Vagina (tissue), 2 donors: ENCODE data around the gene SLC28A1. TPM values are rescaled to one million over a fixed set of nuclear protein-coding genes. Genes with fewer than 3 reads are reported as not detected.

ENCODE experiments used
- DNase-seq, 2 donors: peaks; one replicate each; pipeline ENCODE4 v3.0.0-alpha.2; 2017; ENCODE audit errors: extremely low spot score in 2 of 2
- H3K27ac ChIP-seq: fragments of 200-600 bp; sonication (generic); one replicate; pipeline ENCODE4 v1.5.1; 2019
- H3K27me3 ChIP-seq: fragments of 200-600 bp; sonication (generic); one replicate; pipeline ENCODE4 v1.5.1; 2019
- H3K36me3 ChIP-seq, 2 donors: fragments of 200-600 bp; sonication (generic); one replicate each; pipeline ENCODE4 v1.5.1; 2017 to 2019
- H3K4me1 ChIP-seq: fragments of 200-600 bp; sonication (generic); one replicate; pipeline ENCODE4 v1.5.1; 2019
- H3K4me3 ChIP-seq, 2 donors: fragments of 200-600 bp; sonication (generic); 1 replicate in 1 of 2; 2 replicates in 1 of 2; pipeline ENCODE4 v1.5.1; 2016 to 2019
- H3K9me3 ChIP-seq: fragments of 200-600 bp; sonication (generic); one replicate; pipeline ENCODE4 v1.5.1; 2019
- POLR2A ChIP-seq, 2 donors: fragments of 450-650 bp; IDR thresholded peaks; one replicate each; pipeline ENCODE4 v1.6.1; 2017; ENCODE audit warnings: antibody characterized with exemption in 2 of 2, mild to moderate bottlenecking in 2 of 2, moderate library complexity in 2 of 2
- POLR2AphosphoS5 ChIP-seq, 2 donors: sonication (generic); formaldehyde crosslinking; IDR thresholded peaks; one replicate each; pipeline ENCODE4 v1.9.0; 2017; ENCODE audit warnings: antibody characterized with exemption in 2 of 2, mild to moderate bottlenecking in 2 of 2, low read depth in 1 of 2; ENCODE audit not compliant: insufficient read depth in 1 of 2
- intact Hi-C: fragments of 100-400 bp; cut with DNase I; formaldehyde crosslinking; loops from one replicate; pipeline ENCODE4 v1.15.1; 2023
- total RNA-seq: library from RNA; depleted of rRNA; stranded (reverse); fragments of >200 nt; gene quantifications from one replicate; pipeline ENCODE4 v1.2.3, GENCODE V29; 2016
- TF ChIP-seq, protein P1 (sequence below), 3 experiments: fragments of 450-650 bp in 2 of 3; fragments of 200-600 bp in 1 of 3; sonication (generic) in 1 of 3; IDR thresholded peaks; one replicate each; pipeline ENCODE4 v1.5.1; 2017 to 2019; ENCODE audit warnings: antibody characterized with exemption in 3 of 3, mild to moderate bottlenecking in 2 of 3, moderate library complexity in 2 of 3

Gene SLC28A1
- total RNA-seq, 1 donor from 2014 or later = not detected

DNA sequence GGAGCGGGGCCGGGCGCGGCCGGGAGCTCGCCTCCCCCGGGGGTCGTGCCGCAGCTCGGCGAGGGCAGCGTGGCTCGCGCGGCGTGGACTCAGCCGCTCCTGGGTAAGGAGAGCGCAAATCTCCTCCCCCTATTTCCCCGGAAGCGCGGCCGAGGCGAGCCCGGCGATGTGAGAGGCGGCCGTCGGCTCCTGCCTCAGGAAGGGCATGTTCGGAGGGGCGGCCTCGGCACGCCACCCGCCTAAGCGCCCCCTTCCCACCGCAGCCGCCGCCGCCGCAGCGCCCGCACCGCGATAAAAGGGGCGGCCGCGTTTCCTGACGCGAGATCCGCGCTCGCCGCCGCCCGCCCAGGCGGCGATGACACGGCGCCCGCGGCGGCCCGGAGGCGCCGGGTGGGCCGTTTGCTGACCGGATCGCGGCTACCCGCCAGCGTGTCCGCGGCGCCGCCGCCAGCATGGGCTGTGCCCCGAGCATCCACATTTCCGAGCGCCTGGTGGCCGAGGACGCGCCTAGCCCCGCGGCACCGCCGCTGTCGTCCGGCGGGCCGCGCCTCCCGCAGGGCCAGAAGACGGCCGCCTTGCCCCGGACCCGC is 97.3 kb downstream of the SLC28A1 start, which contains the start of gene PDE8A:
PDE8A (plus strand) TSS at position 146 of the 590 bp plus-strand sequence; CDS start at position 453, 307 bp downstream.
- peak within 1 kb of the TSS; percentile 98 for H3K27ac ChIP-seq
- peak within 1 kb of the TSS; percentile 84 to 98 for H3K4me3 ChIP-seq
- H3K4me1 ChIP-seq = peaks cover 43% of the 10 kb centered on the region
- H3K36me3 ChIP-seq = no peaks in the 10 kb centered on the region
- TF ChIP-seq POLR2AphosphoS5 (IDR thresholded peaks at IDR 0.05; ENCODE audit: insufficient read depth in 1 of 2, low read depth in 1 of 2) (no peak), POLR2A (IDR thresholded peaks at IDR 0.05) (no peak)
- TF ChIP-seq, protein P1, sequence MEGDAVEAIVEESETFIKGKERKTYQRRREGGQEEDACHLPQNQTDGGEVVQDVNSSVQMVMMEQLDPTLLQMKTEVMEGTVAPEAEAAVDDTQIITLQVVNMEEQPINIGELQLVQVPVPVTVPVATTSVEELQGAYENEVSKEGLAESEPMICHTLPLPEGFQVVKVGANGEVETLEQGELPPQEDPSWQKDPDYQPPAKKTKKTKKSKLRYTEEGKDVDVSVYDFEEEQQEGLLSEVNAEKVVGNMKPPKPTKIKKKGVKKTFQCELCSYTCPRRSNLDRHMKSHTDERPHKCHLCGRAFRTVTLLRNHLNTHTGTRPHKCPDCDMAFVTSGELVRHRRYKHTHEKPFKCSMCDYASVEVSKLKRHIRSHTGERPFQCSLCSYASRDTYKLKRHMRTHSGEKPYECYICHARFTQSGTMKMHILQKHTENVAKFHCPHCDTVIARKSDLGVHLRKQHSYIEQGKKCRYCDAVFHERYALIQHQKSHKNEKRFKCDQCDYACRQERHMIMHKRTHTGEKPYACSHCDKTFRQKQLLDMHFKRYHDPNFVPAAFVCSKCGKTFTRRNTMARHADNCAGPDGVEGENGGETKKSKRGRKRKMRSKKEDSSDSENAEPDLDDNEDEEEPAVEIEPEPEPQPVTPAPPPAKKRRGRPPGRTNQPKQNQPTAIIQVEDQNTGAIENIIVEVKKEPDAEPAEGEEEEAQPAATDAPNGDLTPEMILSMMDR (IDR thresholded peaks at IDR 0.05) = no peak
- intact Hi-C loops = no loop called here
- DNase-seq = no peak
- no peaks in the 10 kb centered on the region for H3K27me3 ChIP-seq
- H3K9me3 ChIP-seq = no peaks in the 10 kb centered on the region

DNA sequence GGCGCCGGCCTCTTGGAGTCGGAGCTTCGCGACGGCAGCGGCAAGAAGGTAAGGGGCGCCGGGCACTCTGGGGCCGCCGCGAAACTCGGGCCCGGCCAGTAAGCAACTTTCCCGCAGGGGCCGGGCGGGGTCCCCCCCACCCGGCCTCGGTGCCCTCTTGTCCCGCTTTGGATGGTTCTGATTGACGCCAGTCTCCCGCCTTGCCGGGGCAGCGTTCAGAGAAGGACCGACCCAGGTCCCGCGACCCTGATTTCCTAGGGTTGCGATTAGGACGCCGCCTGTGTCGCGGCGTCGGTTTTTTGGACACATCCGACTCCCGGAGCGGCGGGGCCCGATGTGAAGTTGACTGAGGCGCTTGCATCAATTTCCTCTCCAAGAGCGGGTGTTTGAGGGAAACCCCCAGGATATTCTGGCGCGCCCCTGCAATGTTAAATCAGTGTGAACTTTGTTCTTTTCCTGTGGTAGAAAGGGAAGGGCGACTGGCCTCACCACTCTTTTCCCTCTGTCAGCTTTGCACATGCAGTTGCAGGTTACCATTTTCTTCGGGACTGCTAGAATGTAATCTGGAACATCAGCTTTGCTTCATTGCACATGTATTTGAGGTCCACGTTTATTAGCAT is 97.9 kb downstream of the SLC28A1 start:
- TF ChIP-seq, protein P1 (IDR thresholded peaks at IDR 0.05) = no peak
- TF ChIP-seq POLR2AphosphoS5 (IDR thresholded peaks at IDR 0.05; ENCODE audit: insufficient read depth in 1 of 2, low read depth in 1 of 2) = peak in 1 of 2 donors; percentile 48

DNA sequence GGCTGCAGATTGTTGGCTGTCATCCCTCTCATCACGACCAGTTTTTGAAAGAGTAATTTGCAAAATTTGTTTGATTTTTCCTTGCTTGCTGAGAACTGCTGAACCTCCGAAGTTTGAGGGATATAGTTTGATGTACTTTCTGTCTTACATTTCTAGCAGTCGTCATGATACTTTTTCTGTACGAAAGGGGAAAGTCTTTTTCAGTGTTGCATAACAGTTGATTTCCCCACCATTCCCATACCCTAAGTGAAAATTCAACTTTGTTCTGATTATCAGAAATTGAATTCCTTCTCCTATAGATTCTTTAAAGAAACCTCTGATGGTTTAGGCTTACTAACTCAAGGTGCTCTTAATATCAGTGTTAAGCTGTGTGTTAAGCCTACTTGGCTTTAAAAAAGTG is 98.8 kb downstream of the SLC28A1 start:
- Histone ChIP-seq H3K4me3 (peak overlapping the region in 1 of 2 donors; percentile 84), H3K27ac (peak overlapping the region; percentile 98), H3K4me1 (peaks cover 52% of the 10 kb centered on the region), H3K9me3 (no peaks in the 10 kb centered on the region), H3K36me3 (no peaks in the 10 kb centered on the region), H3K27me3 (no peaks in the 10 kb centered on the region)
- intact Hi-C loops = no loop called here
- TF ChIP-seq, protein P1 (IDR thresholded peaks at IDR 0.05) = no peak
- no peak for TF ChIP-seq POLR2AphosphoS5 (IDR thresholded peaks at IDR 0.05; ENCODE audit: insufficient read depth in 1 of 2, low read depth in 1 of 2)
- no peak for TF ChIP-seq POLR2A (IDR thresholded peaks at IDR 0.05)
- DNase-seq = no peak

More for the DNA sequence above, 97.9 kb downstream of the SLC28A1 start:
- intact Hi-C loops = no loop called here
- H3K27me3 ChIP-seq = no peaks in the 10 kb centered on the region
- no peaks in the 10 kb centered on the region for H3K36me3 ChIP-seq
- no peak for DNase-seq
- H3K27ac ChIP-seq = peak overlapping the region; percentile 98
- peaks cover 44% of the 10 kb centered on the region for H3K4me1 ChIP-seq
- no peaks in the 10 kb centered on the region for H3K9me3 ChIP-seq
- H3K4me3 ChIP-seq = peak overlapping the region; percentile 84 to 98

DNA sequence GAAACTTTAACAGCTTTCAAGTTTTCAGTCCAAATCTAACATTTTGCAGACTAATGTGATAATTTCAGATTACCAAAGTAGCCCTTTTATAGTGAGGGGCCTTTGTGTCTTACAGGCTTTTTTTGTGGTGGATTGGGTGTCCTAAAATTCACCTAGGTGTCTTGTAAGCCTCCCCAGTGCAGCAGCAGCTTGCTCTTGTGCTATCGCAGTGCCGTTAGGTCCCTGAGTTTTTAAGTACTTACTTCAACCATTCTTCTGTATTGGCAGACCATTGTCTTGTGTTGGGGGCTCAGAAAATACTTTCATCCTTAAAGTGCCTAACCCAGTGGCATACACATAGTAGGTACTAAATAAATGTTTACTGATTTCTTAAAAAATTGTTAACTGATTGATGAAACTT is 99.2 kb downstream of the SLC28A1 start:
- H3K4me1 ChIP-seq = peaks cover 56% of the 10 kb centered on the region
- intact Hi-C loops = no loop called here

More for the DNA sequence above, 99.2 kb downstream of the SLC28A1 start:
- peak overlapping the region; percentile 98 for H3K27ac ChIP-seq
- TF ChIP-seq, protein P1 (IDR thresholded peaks at IDR 0.05) = no peak
- no peak for TF ChIP-seq POLR2A (IDR thresholded peaks at IDR 0.05)
- no peak for TF ChIP-seq POLR2AphosphoS5 (IDR thresholded peaks at IDR 0.05; ENCODE audit: insufficient read depth in 1 of 2, low read depth in 1 of 2)
- no peaks in the 10 kb centered on the region for H3K27me3 ChIP-seq
- no peaks in the 10 kb centered on the region for H3K9me3 ChIP-seq
- H3K36me3 ChIP-seq = no peaks in the 10 kb centered on the region
- no peak for DNase-seq
- peak overlapping the region in 1 of 2 donors; percentile 84 for H3K4me3 ChIP-seq
